Endothelial cell (in vitro differentiated cells): ENCODE measurements around the gene ATG16L1. TPM values are rescaled to one million over a fixed set of nuclear protein-coding genes. Genes with fewer than 3 reads are reported as not detected.

ENCODE experiments used
- DNase-seq: peaks from one replicate; pipeline ENCODE4 v3.0.0; 2021; ENCODE audit warnings: low spot score
- H3K27ac Mint-ChIP-seq: one replicate; pipeline ENCODE4 v1.8.0; 2021; ENCODE audit warnings: mixed read lengths, inconsistent platforms; ENCODE audit not compliant: unreplicated experiment
- H3K27me3 Mint-ChIP-seq: one replicate; pipeline ENCODE4 v1.8.0; 2021; ENCODE audit warnings: mild to moderate bottlenecking, moderate library complexity, mixed read lengths, inconsistent platforms; ENCODE audit not compliant: unreplicated experiment
- H3K36me3 Mint-ChIP-seq: one replicate; pipeline ENCODE4 v1.8.0; 2021; ENCODE audit warnings: mild to moderate bottlenecking, low read depth, mixed read lengths, inconsistent platforms; ENCODE audit not compliant: unreplicated experiment
- H3K4me1 Mint-ChIP-seq: one replicate; pipeline ENCODE4 v1.8.0; 2021; ENCODE audit warnings: mild to moderate bottlenecking, mixed read lengths, inconsistent platforms; ENCODE audit not compliant: unreplicated experiment
- H3K4me3 Mint-ChIP-seq: one replicate; pipeline ENCODE4 v1.8.0; 2021; ENCODE audit warnings: mild to moderate bottlenecking, mixed read lengths, inconsistent platforms; ENCODE audit not compliant: unreplicated experiment
- H3K9me3 Mint-ChIP-seq: one replicate; pipeline ENCODE4 v1.8.0; 2021; ENCODE audit warnings: mixed read lengths, inconsistent platforms; ENCODE audit not compliant: unreplicated experiment
- total RNA-seq: library from RNA; stranded (reverse); fragmentation: NEBNext Ultra II Directional; extraction: Animal tissue kit (Norgen Biotek cat#: 25700); gene quantifications from one replicate; pipeline ENCODE4 v1.2.1, GENCODE V29; 2021; ENCODE audit not compliant: unreplicated experiment
- TF ChIP-seq, protein P1 (sequence below): fragments of 200-600 bp; sonication (generic); IDR thresholded peaks from one replicate; pipeline ENCODE4 v1.5.0; 2021; ENCODE audit warnings: antibody characterized with exemption; ENCODE audit not compliant: unreplicated experiment

Gene ATG16L1
- total RNA-seq, 1 donor from 2014 or later = 39.5 TPM

DNA sequence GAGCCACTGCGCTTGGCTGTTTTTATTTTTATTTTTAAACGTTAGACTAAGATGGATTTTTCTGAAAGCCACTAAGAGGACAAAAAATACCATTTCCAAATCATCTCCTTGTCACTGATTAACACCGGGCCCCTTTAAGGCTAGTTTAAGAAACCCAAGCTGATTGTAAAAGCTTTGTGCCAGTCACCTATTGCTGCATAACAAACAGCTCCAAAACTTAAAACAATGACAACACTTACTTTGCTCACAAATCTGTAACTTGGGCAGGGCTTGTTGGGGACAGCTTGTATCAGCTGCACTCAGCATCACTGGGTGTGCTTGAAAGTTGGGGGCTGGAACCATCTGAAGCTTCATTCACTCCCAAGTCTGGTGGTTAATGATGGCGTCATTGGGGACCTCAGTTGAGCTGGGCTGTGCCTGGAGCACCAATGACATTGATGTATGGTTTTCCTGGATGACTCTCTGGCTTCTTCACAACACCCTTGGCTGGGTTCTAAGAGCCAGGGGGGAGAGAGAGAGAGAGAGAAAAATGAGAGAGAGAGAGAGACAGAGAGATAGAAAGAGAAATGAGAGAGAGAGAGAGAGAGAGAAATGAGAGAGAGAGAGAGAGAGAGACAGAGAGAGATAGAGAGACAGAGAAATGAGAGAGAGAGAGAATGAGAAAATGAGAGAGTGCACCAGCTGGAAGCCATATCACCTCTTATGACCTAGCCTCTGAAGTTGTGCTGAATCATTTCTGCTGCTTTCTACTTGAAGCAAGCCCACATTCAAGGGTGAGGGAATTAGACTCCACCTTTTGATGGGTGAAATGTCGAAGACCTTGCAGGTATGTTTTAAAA, 26.0 kb upstream of the ATG16L1 start:
- TF ChIP-seq, protein P1, sequence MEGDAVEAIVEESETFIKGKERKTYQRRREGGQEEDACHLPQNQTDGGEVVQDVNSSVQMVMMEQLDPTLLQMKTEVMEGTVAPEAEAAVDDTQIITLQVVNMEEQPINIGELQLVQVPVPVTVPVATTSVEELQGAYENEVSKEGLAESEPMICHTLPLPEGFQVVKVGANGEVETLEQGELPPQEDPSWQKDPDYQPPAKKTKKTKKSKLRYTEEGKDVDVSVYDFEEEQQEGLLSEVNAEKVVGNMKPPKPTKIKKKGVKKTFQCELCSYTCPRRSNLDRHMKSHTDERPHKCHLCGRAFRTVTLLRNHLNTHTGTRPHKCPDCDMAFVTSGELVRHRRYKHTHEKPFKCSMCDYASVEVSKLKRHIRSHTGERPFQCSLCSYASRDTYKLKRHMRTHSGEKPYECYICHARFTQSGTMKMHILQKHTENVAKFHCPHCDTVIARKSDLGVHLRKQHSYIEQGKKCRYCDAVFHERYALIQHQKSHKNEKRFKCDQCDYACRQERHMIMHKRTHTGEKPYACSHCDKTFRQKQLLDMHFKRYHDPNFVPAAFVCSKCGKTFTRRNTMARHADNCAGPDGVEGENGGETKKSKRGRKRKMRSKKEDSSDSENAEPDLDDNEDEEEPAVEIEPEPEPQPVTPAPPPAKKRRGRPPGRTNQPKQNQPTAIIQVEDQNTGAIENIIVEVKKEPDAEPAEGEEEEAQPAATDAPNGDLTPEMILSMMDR = no peak
- Mint-ChIP-seq H3K27ac (no peak overlapping the region), H3K27me3 (no peaks in the 10 kb centered on the region), H3K9me3 (no peaks in the 10 kb centered on the region), H3K4me3 (no peak overlapping the region), H3K36me3 (no peaks in the 10 kb centered on the region), H3K4me1 (no peaks in the 10 kb centered on the region)
- no peak for DNase-seq

DNA sequence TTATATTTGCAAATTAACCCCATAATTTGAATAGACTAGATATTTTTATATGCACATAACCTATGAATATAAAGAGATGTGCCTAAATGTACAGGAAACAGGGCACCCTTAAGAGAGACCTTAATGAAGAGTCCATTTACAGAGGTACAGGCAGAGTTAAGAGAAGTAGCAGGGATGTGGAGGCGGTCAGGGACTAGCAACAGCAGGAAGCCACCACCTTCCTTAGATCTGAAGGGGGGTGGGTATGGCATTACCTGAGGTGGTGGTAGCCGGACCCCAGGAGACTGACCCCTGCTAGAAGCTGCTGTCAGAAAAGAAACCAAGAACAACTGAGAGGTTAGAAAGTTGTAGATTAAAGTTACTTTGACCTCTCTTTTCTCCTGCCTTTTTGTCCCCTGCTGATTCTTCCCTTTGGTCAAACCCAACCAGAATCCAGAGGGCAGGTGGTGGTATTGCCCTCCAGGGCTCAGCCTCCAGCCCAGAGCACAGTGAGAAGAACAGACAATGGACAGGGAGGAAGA, 24.9 kb upstream of the ATG16L1 start:
- H3K36me3 Mint-ChIP-seq = no peaks in the 10 kb centered on the region
- no peak for DNase-seq
- no peaks in the 10 kb centered on the region for H3K27me3 Mint-ChIP-seq
- H3K9me3 Mint-ChIP-seq = no peaks in the 10 kb centered on the region
- no peaks in the 10 kb centered on the region for H3K4me1 Mint-ChIP-seq
- no peak overlapping the region for H3K4me3 Mint-ChIP-seq
- TF ChIP-seq, protein P1 = no peak
- no peak overlapping the region for H3K27ac Mint-ChIP-seq

DNA sequence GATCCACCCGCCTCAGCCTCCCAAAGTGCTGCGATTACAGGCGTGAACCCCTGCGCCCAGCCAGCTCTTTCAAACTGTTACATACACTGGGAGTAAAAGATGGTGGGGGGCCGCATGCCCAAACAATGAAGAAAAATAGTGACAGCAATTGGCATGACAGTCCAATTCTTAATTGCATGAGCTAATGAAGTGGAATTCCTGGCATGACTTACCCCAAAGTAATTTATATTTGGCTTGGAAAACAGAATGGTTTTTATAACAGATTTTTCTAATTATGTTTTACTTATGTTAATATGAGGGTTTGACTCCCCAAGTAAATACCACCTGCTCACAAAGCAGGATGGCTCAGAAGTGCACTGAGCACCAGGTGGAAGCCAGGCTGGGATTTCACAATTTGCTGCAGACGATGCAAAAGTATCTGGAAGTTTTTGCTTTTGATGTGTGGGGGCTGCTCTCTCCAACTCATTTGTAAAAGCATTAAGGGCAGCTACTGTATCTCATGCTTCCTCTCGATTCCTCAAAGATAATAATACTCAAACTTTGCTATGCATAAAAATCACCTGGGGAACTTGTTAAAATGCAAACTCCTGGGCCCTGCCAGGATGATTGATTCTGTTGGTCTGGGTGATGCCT, 24.0 kb upstream of the ATG16L1 start:
- no peaks in the 10 kb centered on the region for H3K36me3 Mint-ChIP-seq
- TF ChIP-seq, protein P1 = no peak
- H3K4me3 Mint-ChIP-seq = no peak overlapping the region
- H3K4me1 Mint-ChIP-seq = no peaks in the 10 kb centered on the region
- H3K27me3 Mint-ChIP-seq = no peaks in the 10 kb centered on the region
- H3K9me3 Mint-ChIP-seq = no peaks in the 10 kb centered on the region
- H3K27ac Mint-ChIP-seq = no peak overlapping the region
- DNase-seq = no peak

DNA sequence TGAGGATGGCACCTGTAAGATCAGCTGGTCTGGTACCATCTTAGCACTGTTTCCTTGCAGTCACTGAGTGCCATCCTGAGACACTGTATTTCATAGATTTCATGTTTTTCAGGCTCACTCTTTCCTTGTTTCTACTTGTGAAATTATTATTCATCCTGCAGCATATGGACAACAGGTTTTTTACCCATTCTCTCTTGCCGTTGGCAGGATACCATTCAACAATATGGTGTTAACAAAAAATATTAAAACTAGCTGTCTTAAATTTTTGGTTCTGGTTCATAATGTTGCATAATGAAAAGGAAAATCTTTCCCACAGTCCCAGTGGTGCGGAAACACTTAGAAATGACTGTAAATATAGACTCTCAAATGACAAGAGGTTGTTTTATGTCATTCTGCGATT, 23.1 kb upstream of the ATG16L1 start:
- H3K9me3 Mint-ChIP-seq = no peaks in the 10 kb centered on the region
- no peaks in the 10 kb centered on the region for H3K4me1 Mint-ChIP-seq
- no peak overlapping the region for H3K4me3 Mint-ChIP-seq
- no peaks in the 10 kb centered on the region for H3K27me3 Mint-ChIP-seq
- H3K27ac Mint-ChIP-seq = no peak overlapping the region
- TF ChIP-seq, protein P1 = no peak
- DNase-seq = no peak
- no peaks in the 10 kb centered on the region for H3K36me3 Mint-ChIP-seq
